Astrocyte of the cerebellum (primary cell): ENCODE measurements around the gene HECW1.
"Not testable (repeated sequence)": the region's sequence is repeated elsewhere in the genome, so short reads cannot be mapped to it uniquely, and the experiment has no call there.

ENCODE experiments used
- DNase-seq: peaks from one replicate; pipeline ENCODE4 v3.0.0-alpha.2; 2011; ENCODE audit warnings: low read depth
- H3K4me3 ChIP-seq: 2 replicates; pipeline ENCODE4 v1.5.1; 2011; ENCODE audit warnings: mild to moderate bottlenecking, low read depth, low read length, moderate library complexity
- in situ Hi-C: cut with HindIII; loops from 2 replicates; pipeline ENCODE4 v1.10.0; 2017; ENCODE audit warnings: low sequenced_read_pairs
- TF ChIP-seq, protein P1 (sequence below): IDR thresholded peaks from 2 replicates; pipeline ENCODE4 v1.5.1; 2012; ENCODE audit warnings: low read length, low read depth, moderate library complexity, mild to moderate bottlenecking; ENCODE audit errors: missing control alignments

HECW1 gene

DNA sequence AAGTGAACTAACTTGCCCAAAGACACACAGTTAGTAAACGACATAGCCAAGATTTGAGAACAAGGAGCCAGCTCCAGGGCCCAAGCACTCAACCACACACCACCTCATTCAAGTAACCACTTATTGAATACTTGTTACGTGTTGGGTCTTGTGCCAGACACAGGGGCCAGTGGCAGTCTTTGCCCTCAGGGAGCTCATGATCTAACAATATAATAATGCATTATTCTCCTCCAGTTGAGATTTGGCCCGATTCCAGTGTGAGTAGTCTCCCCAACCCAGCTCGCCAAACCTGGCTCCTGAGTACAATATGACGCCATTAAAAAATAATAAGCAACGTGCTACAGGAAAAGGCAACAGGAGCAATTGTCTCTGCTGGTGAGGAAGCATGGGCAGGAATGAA lies 456.1 kb downstream of the HECW1 start:
- TF ChIP-seq, protein P1, sequence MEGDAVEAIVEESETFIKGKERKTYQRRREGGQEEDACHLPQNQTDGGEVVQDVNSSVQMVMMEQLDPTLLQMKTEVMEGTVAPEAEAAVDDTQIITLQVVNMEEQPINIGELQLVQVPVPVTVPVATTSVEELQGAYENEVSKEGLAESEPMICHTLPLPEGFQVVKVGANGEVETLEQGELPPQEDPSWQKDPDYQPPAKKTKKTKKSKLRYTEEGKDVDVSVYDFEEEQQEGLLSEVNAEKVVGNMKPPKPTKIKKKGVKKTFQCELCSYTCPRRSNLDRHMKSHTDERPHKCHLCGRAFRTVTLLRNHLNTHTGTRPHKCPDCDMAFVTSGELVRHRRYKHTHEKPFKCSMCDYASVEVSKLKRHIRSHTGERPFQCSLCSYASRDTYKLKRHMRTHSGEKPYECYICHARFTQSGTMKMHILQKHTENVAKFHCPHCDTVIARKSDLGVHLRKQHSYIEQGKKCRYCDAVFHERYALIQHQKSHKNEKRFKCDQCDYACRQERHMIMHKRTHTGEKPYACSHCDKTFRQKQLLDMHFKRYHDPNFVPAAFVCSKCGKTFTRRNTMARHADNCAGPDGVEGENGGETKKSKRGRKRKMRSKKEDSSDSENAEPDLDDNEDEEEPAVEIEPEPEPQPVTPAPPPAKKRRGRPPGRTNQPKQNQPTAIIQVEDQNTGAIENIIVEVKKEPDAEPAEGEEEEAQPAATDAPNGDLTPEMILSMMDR, result no peak
- DNase-seq, result peak; percentile 70
- in situ Hi-C loops, result no loop called here
- H3K4me3 ChIP-seq, result no peak overlapping the region

DNA sequence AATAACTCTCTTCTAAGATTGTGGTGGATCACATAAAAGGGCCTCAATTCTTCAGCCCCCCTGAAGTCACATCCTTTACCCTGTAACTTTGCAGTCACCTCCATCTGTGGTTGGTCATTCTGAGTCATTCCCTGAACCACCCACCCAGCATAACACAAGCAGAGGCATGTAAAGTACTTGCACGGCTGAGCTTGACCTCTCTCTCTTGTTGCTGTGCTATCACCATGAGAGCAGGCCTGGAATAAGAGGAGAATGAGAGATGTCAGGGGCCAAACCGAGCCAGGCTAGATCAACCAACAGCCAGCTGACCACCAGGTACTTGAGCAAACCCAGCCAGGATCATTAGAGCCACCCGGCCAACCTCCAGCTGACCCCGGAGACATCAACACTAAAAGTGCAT lies 457.0 kb downstream of the HECW1 start:
- no peak overlapping the region for H3K4me3 ChIP-seq
- in situ Hi-C loops, result no loop called here
- TF ChIP-seq, protein P1, result no peak
- DNase-seq, result no peak

DNA sequence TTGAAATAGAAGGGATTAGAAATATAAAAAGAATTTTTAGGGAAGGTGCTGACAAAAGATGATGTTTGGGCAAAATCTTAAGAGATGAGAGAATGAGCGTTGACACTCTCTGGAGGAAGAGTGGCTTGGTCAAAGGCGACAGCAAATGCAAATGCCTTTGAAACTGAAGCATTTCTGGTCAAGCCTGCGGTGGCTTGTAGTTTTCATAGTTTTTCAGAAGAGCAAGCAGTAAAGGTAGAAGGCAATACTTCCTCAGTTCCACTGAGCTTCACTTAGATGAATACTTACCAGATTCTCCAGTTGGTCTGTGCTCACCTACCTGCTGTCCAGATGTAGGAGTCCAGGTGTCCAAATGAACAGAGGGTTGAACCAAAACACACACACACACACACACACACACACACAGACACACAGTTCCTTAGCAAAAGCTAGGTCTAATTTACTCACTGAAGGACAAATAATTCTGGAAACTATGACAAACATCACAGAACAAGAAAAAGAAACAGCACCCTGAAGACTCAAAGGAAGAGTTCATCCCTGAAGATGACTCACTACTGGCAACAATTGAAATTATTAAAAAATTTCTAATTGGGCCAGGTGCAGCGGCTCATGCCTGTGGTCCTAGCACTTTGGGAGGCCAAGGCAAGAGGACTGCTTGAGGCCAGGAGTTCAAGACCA lies 458.4 kb downstream of the HECW1 start:
- no peak overlapping the region for H3K4me3 ChIP-seq
- in situ Hi-C loops, result no loop called here
- DNase-seq, result no peak
- TF ChIP-seq, protein P1, result no peak

DNA sequence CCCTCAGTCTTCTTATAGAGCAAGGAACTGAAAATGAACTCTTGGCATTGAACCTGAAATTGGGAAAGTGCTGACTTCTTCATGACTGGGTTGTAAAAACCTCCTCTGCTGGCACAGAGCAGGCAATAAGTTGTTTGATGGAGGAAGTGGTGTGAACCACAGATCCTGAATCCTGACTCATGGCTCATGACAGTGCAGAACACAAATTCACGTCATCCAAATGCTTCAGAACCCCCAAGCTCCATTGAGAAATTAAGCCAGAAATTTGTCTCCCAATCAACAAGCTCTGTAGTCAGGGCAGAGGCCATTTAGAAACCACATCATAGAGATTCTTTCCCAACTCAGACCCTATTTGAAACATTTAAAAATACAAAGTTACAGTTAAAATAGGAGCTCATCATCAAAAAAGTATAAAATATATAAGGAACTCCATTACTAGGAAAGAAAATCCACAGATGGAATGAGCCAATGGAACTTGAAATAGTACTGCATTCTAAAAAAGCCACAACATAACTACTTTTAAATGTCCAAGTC lies 460.1 kb downstream of the HECW1 start:
- in situ Hi-C loops, result no loop called here
- peak; percentile 100 for DNase-seq
- no peak overlapping the region for H3K4me3 ChIP-seq
- TF ChIP-seq, protein P1, result no peak

DNA sequence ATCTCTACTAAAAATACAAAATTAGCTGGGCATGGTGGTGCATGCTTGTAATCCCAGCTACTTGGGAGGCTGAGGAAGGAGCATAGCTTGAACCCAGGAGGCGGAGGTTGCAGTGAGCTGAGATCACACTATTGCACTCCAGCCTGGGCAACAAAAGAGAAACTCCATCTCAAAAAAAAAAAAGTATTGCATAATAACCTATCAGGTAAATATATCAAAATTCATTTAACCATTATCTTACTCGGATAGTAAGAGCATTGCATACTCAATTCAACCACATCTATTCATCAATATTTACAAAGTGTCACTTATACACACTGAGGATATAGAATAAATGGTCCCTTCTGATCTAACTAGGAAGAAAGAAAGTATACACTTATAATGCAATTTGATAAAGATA lies 461.4 kb downstream of the HECW1 start:
- H3K4me3 ChIP-seq, DNase-seq, in situ Hi-C loops: not testable (repeated sequence)

DNA sequence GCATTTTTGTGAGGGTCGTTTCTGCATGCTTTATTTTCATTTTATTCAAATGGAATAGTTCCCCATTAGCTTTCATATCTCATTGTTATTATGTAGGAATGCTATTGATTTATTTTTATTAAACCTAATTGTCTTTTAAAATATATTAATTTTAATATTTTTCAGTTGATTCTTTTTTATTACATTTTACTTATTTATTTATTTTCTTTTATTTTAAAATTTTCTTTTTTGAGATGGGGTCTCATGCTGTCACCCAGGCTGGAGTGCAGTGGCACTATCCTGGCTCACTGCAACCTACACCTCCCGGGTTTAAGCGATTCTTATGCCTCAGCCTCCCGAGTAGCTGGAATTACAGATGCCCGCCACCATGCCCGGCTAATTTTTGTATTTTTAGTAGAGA lies 463.1 kb downstream of the HECW1 start:
- in situ Hi-C loops, result no loop called here
- no peak overlapping the region for H3K4me3 ChIP-seq
- TF ChIP-seq, protein P1, result no peak
- no peak for DNase-seq

DNA sequence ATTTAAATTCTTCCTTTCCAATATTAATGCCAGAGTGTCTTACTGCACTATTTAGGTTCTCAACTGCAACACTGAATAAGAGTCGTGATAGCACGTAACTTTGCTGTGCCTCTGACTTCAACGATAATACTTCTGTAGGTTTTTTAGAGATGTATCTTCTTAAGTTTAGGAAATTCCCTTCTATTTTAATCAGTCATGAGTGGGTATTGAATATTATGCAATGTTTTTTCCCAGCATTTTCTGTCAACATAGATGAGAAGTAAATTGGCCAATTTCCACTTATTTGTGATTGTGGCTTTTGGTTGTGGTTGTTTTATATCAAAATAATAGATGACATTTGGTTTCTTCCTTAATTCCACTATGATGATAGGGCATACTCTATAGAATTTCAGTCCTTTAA lies 463.8 kb downstream of the HECW1 start:
- TF ChIP-seq, protein P1, result no peak
- in situ Hi-C loops, result no loop called here
- DNase-seq, result no peak
- no peak overlapping the region for H3K4me3 ChIP-seq
